PFSK-1 (cell line): ENCODE measurements around the gene SMIM24.

ENCODE experiments used
- FOXP2 ChIP-seq: optimal IDR thresholded peaks from 2 replicates; pipeline ENCODE3; 2011; ENCODE audit warnings: borderline replicate concordance, control low read depth, inconsistent platforms; ENCODE audit not compliant: insufficient read depth; ENCODE audit errors: extremely low read length, extremely low read depth
- POLR2AphosphoS5 ChIP-seq: IDR thresholded peaks from 2 replicates; pipeline ENCODE4 v1.6.1; 2012; ENCODE audit warnings: low read depth, mild to moderate bottlenecking, control low read depth, low read length, moderate library complexity
- REST ChIP-seq, 2 experiments: IDR thresholded peaks; 2 replicates each; pipeline versions ENCODE4 v1.6.1 to v1.8.0; 2011 to 2012; ENCODE audit warnings: low read depth in 2 of 2, low read length in 2 of 2, control low read depth in 1 of 2, inconsistent platforms in 1 of 2, mild to moderate bottlenecking in 1 of 2, moderate library complexity in 1 of 2; ENCODE audit not compliant: insufficient read depth in 1 of 2
- SIN3A ChIP-seq: IDR thresholded peaks from 2 replicates; pipeline ENCODE4 v1.6.1; 2012; ENCODE audit warnings: mild to moderate bottlenecking, low read length, moderate library complexity, borderline replicate concordance; ENCODE audit not compliant: insufficient read depth
- TAF1 ChIP-seq: IDR thresholded peaks from 2 replicates; pipeline ENCODE4 v1.6.1; 2012; ENCODE audit warnings: low read length, control low read depth, borderline replicate concordance; ENCODE audit not compliant: insufficient read depth

The SMIM24 gene

DNA sequence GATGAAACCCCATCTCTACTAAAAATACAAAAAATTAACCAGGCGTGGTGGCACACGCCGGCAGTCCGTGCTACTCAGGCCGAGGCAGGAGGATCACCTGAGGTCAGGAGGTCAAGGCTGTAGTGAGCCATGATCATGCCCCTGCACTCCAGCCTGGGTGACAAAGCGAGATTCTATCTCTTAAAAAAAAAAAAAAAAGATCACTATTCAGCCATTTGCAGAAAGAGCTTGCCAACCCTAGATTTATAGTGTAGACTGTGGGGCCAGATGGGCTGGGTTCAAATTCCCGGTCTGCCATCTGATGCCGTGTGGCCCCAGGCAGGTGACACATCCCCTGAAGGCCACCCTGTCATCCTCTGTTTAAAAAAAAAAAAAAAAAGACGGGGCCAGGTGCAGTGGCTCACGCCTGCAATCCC is 28.9 kb downstream of the SMIM24 start:
- TF ChIP-seq SIN3A (no peak), TAF1 (no peak)

DNA sequence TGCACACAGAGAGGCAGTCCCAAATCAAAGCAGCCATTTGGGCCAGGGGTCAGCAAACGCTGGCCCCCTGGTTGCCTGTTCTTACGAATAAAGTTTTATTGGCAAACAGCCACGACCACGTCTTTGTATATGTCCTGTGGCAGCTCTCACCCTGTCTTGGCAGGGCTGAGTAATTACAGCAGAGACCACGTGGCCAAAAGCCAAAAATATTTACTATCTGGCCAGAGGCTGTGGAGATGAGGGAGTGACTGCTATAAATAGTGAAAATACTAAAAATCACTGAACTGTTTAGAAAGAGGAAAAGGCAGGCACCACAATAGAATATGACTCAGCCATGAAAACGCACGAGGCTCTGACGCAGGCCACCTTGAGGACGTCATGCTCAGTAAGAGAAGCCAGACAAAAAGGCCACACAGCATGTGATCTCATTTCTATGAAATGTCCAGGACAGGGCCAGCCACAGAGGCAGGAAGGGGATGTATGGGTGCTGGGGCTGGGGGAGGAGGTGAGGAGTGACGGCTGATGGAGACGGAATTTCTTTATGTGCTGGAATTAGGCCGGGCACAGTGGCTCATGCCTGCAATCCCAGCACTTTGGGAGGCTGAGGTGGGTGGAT is 29.4 kb downstream of the SMIM24 start:
- TF ChIP-seq POLR2AphosphoS5 (peak; percentile 54; the same call in 1 of the 2 replicates), FOXP2 (peak; percentile 34), SIN3A (peak; percentile 93; the same call in 1 of the 2 replicates), TAF1 (no peak), REST (IDR thresholded peaks at IDR 0.05; ENCODE audit: insufficient read depth in 1 of 2, low read depth in 2 of 2, low read length in 2 of 2) (peak in 1 of 2 experiments; percentile 62; a peak in 1 of 4 replicates)

- TF ChIP-seq FOXP2 (no peak), POLR2AphosphoS5 (no peak), SIN3A (no peak), TAF1 (no peak), REST (IDR thresholded peaks at IDR 0.05; ENCODE audit: insufficient read depth in 1 of 2, low read depth in 2 of 2, low read length in 2 of 2) (no peak)
Observed at GRCh38 chr19:3448616-3449334, 31.6 kb downstream of the SMIM24 start.

GRCh38 chr19:3444695-3445234 is 35.6 kb downstream of the SMIM24 start:
- no peak for TF ChIP-seq POLR2AphosphoS5
- no peak for TF ChIP-seq REST (IDR thresholded peaks at IDR 0.05; ENCODE audit: insufficient read depth in 1 of 2, low read depth in 2 of 2, low read length in 2 of 2)
- no peak for TF ChIP-seq TAF1
- no peak for TF ChIP-seq FOXP2
- TF ChIP-seq SIN3A = no peak; the same call in 1 of the 2 replicates

DNA sequence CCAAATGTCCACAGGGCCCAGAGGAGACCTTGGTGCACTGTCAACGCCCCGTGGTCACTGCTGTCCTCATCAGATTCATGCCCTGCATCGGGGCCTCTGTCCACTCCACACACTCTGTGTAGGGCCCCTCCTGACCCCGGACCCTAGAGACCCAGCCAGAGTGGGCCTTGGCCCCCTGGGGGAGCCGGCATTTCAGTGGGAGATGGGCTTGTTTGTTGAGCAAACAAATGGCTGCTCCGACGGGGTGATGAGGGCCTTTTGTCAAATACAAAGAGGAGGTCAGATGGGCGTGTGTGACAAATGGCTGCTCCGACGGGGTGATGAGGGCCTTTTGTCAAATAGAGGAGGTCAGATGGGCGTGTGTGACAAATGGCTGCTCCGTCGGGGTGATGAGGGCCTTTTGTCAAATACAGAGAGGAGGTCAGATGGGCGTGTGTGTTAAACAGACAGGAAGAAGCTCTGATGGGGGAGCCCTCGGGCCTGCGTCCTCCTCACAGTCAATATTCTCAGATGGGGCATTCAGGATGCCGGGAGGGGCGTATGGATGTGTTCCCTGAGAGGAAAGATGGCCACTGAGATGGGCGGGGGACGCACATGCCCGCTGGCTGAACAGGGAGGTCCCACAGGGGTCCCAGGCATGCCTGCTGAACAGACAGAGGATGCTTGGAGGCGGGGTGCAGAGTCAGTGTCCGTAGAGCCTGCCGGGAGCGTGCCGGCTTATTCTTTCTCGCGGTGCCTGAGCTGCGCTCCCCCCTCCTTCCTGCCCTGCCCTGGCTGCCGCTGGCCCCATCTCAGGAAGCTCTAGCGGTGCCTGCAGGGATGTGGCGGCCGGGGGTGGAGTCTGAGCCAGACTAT is 36.3 kb downstream of the SMIM24 start:
- TF ChIP-seq REST (IDR thresholded peaks at IDR 0.05; ENCODE audit: insufficient read depth in 1 of 2, low read depth in 2 of 2, low read length in 2 of 2) = no peak
- TF ChIP-seq FOXP2 = no peak
- TF ChIP-seq TAF1 = no peak
- TF ChIP-seq POLR2AphosphoS5 = peak; percentile 44; the same call in 1 of the 2 replicates
- TF ChIP-seq SIN3A = no peak
